HG02938 (cell line): ENCODE results near the gene BCL11B.

Experiments used
- ATAC-seq: cut with Tn5 transposase; IDR thresholded peaks from one replicate; pipeline ENCODE4 v1.9.1; 2021; ENCODE audit warnings: mild to moderate bottlenecking, moderate library complexity; ENCODE audit not compliant: unreplicated experiment

BCL11B gene

GRCh38 chr14:99143126-99143525 is 128.9 kb downstream of the BCL11B start:
- no peak for ATAC-seq

GRCh38 chr14:99141236-99141635 is 130.8 kb downstream of the BCL11B start:
- no peak for ATAC-seq

- no peak for ATAC-seq
These were observed 132.8 kb downstream of the BCL11B start for GRCh38 chr14:99138999-99139865.

- no peak for ATAC-seq
These were observed 134.0 kb downstream of the BCL11B start for GRCh38 chr14:99137913-99138571.

- no peak for ATAC-seq
These were observed 134.8 kb downstream of the BCL11B start for GRCh38 chr14:99137001-99137700.

- ATAC-seq = no peak
These were observed 135.6 kb downstream of the BCL11B start for GRCh38 chr14:99136401-99136800.

GRCh38 chr14:99136047-99136400 is 136.0 kb downstream of the BCL11B start:
- ATAC-seq = no peak

- ATAC-seq = no peak
These were observed 137.4 kb downstream of the BCL11B start for GRCh38 chr14:99134516-99135046.

- ATAC-seq = no peak
These were observed 138.1 kb downstream of the BCL11B start for GRCh38 chr14:99133636-99134515.

- ATAC-seq = no peak
These were observed 139.0 kb downstream of the BCL11B start for GRCh38 chr14:99132821-99133635.

GRCh38 chr14:99131632-99132271 is 140.2 kb downstream of the BCL11B start:
- no peak for ATAC-seq

GRCh38 chr14:99129998-99130397 is 142.0 kb downstream of the BCL11B start:
- ATAC-seq = no peak

GRCh38 chr14:99129211-99129696 is 142.7 kb downstream of the BCL11B start:
- ATAC-seq = no peak

GRCh38 chr14:99128185-99128584 is 143.8 kb downstream of the BCL11B start:
- ATAC-seq = no peak

- ATAC-seq = no peak
These were observed 144.3 kb downstream of the BCL11B start for GRCh38 chr14:99127651-99128167.

- ATAC-seq = no peak
These were observed 146.2 kb downstream of the BCL11B start for GRCh38 chr14:99125616-99126431.

GRCh38 chr14:99125113-99125512 is 146.9 kb downstream of the BCL11B start:
- ATAC-seq = no peak
